HEK293 (cell line): Measurements from ENCODE around the gene PIGH.

Experiments
- CTCF ChIA-PET: fragments of 350-600 bp; formaldehyde crosslinking; extraction: SDS; loops from one replicate; lab custom pipeline; 2021; ENCODE audit warnings: antibody characterized with exemption; lab: Yijun Ruan, JAX
- POLR2A ChIA-PET: fragments of 300-600 bp; formaldehyde crosslinking; extraction: SDS; loops from one replicate; lab custom pipeline; 2020; ENCODE audit warnings: antibody characterized with exemption, inconsistent platforms; lab: Yijun Ruan, JAX
- H3K27ac ChIP-seq: fragments of 200-500 bp; sonication (Bioruptor generic); 2 replicates; pipeline ENCODE4 v1.5.1; 2014; ENCODE audit warnings: low read depth, low read length, control low read depth, inconsistent platforms; ENCODE audit errors: extremely low read depth
- H3K36me3 ChIP-seq, 2 experiments: fragments of 200-500 bp in 1 of 2; sonication (Bioruptor generic) in 1 of 2; 1 replicate in 1 of 2; 2 replicates in 1 of 2; pipeline ENCODE4 v1.5.1; 2014 to 2017; ENCODE audit warnings: inconsistent platforms in 2 of 2, low read length in 2 of 2; ENCODE audit not compliant: control insufficient read depth in 2 of 2, insufficient read depth in 1 of 2
- H3K4me1 ChIP-seq: fragments of 200-500 bp; sonication (Bioruptor generic); 2 replicates; pipeline ENCODE4 v1.5.1; 2014; ENCODE audit warnings: mild to moderate bottlenecking, low read length, inconsistent platforms; ENCODE audit not compliant: control insufficient read depth, insufficient read depth
- H3K4me3 ChIP-seq: 2 replicates; pipeline ENCODE4 v1.5.1; 2011; ENCODE audit warnings: low read depth, mild to moderate bottlenecking, control low read depth, low read length, moderate library complexity
- H3K9me3 ChIP-seq: fragments of 200-500 bp; sonication (Bioruptor generic); 2 replicates; pipeline ENCODE4 v1.5.1; 2014; ENCODE audit warnings: low read depth, low read length, inconsistent platforms; ENCODE audit not compliant: control insufficient read depth, insufficient read depth
- IKZF3 ChIP-seq: fragments of 450-650 bp; IDR thresholded peaks from 2 replicates; pipeline ENCODE4 v1.5.0; 2018; ENCODE audit warnings: missing biosample characterization, mild to moderate bottlenecking, missing genetic modification characterization, moderate library complexity
- KLF16 ChIP-seq: fragments of 450-650 bp; formaldehyde crosslinking; IDR thresholded peaks from 2 replicates; pipeline ENCODE4 v1.5.1; 2017; ENCODE audit warnings: missing biosample characterization, missing genetic modification characterization
- ZBTB1 ChIP-seq: fragments of 450-650 bp; formaldehyde crosslinking; IDR thresholded peaks from 2 replicates; pipeline ENCODE4 v1.5.1; 2016; ENCODE audit warnings: missing biosample characterization, missing genetic modification characterization
- ZNF16 ChIP-seq: fragments of 450-650 bp; formaldehyde crosslinking; IDR thresholded peaks from 2 replicates; pipeline ENCODE4 v1.5.1; 2016; ENCODE audit warnings: low read depth, missing biosample characterization, missing genetic modification characterization
- ZNF169 ChIP-seq: fragments of 450-650 bp; formaldehyde crosslinking; IDR thresholded peaks from 2 replicates; pipeline ENCODE4 v1.5.1; 2016; ENCODE audit warnings: missing biosample characterization, missing genetic modification characterization
- ZNF341 ChIP-seq: fragments of 450-650 bp; formaldehyde crosslinking; IDR thresholded peaks from 2 replicates; pipeline ENCODE4; 2016; ENCODE audit warnings: low read depth, missing biosample characterization, missing genetic modification characterization
- ZNF394 ChIP-seq: fragments of 450-650 bp; formaldehyde crosslinking; IDR thresholded peaks from 2 replicates; pipeline ENCODE4 v1.5.1; 2016; ENCODE audit warnings: missing biosample characterization, missing genetic modification characterization, mild to moderate bottlenecking, moderate library complexity, borderline replicate concordance
- ZNF510 ChIP-seq: fragments of 450-650 bp; formaldehyde crosslinking; IDR thresholded peaks from 2 replicates; pipeline ENCODE4 v1.5.1; 2018; ENCODE audit warnings: mild to moderate bottlenecking, missing genetic modification characterization, missing biosample characterization; ENCODE audit not compliant: insufficient replicate concordance
- ZNF514 ChIP-seq: fragments of 450-650 bp; formaldehyde crosslinking; IDR thresholded peaks from 2 replicates; pipeline ENCODE4 v1.5.1; 2016; ENCODE audit warnings: missing biosample characterization, missing genetic modification characterization
- ZNF555 ChIP-seq: fragments of 450-650 bp; formaldehyde crosslinking; conservative IDR thresholded peaks from 2 replicates; pipeline ENCODE4 v1.5.1; 2017; ENCODE audit warnings: missing biosample characterization, mild to moderate bottlenecking, missing genetic modification characterization, inconsistent platforms
- ZNF677 ChIP-seq: fragments of 450-650 bp; IDR thresholded peaks from 2 replicates; pipeline ENCODE4 v1.5.0; 2018; ENCODE audit warnings: missing biosample characterization, mild to moderate bottlenecking, missing genetic modification characterization, moderate library complexity
- ZNF776 ChIP-seq: fragments of 450-650 bp; formaldehyde crosslinking; IDR thresholded peaks from 2 replicates; pipeline ENCODE4 v1.5.0; 2017; ENCODE audit warnings: missing biosample characterization, missing genetic modification characterization, borderline replicate concordance
- ZSCAN16 ChIP-seq: fragments of 450-650 bp; formaldehyde crosslinking; IDR thresholded peaks from 2 replicates; pipeline ENCODE4 v1.5.1; 2016; ENCODE audit warnings: missing biosample characterization, missing genetic modification characterization
- ZSCAN30 ChIP-seq: fragments of 450-650 bp; IDR thresholded peaks from 2 replicates; pipeline ENCODE4 v1.5.1; 2018; ENCODE audit warnings: missing biosample characterization, mild to moderate bottlenecking, missing genetic modification characterization, moderate library complexity
- TF ChIP-seq, protein P1 (sequence below): fragments of 450-650 bp; formaldehyde crosslinking; conservative IDR thresholded peaks from 2 replicates; pipeline ENCODE4 v1.5.1; 2016; ENCODE audit warnings: low read depth, missing biosample characterization, missing genetic modification characterization
- TF ChIP-seq, protein P2 (sequence below): fragments of 450-650 bp; formaldehyde crosslinking; IDR thresholded peaks from 2 replicates; pipeline ENCODE4 v1.5.1; 2016; ENCODE audit warnings: missing biosample characterization, missing genetic modification characterization
- TF ChIP-seq, protein P3 (sequence below): fragments of 450-650 bp; formaldehyde crosslinking; IDR thresholded peaks from 2 replicates; pipeline ENCODE4 v1.5.0; 2017; ENCODE audit warnings: missing biosample characterization, missing genetic modification characterization, borderline replicate concordance
- TF ChIP-seq, protein P4 (sequence below): fragments of 450-650 bp; formaldehyde crosslinking; IDR thresholded peaks from 2 replicates; pipeline ENCODE4 v1.5.1; 2017; ENCODE audit warnings: missing biosample characterization, missing genetic modification characterization

Gene PIGH

DNA sequence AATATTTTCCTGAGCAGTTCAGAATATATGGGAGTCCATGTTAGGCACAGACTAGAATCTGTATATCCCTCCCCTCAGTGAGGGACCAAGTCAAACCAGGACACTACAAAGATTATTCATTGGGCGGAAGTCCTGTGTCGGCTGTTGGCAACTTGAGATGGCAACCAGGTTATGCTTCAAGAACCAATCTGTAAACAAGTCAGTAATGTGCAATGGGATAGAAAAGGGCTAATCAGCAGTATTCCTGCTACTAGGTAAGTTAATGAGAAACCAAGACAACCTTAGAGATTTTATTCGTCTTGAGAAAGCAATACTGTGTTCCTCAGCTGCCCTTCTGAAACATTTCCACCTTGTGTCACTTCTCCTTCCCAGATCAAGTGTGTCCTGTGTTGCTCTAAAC lies 46.1 kb upstream of the PIGH start:
- peaks cover 22 to 64% of the 10 kb centered on the region in 2 experiments; a peak in 2 of 3 replicates for H3K36me3 ChIP-seq
- no peaks in the 10 kb centered on the region for H3K9me3 ChIP-seq
- ChIA-PET POLR2A (no interaction called here), CTCF (no interaction called here)
- TF ChIP-seq, protein P1, sequence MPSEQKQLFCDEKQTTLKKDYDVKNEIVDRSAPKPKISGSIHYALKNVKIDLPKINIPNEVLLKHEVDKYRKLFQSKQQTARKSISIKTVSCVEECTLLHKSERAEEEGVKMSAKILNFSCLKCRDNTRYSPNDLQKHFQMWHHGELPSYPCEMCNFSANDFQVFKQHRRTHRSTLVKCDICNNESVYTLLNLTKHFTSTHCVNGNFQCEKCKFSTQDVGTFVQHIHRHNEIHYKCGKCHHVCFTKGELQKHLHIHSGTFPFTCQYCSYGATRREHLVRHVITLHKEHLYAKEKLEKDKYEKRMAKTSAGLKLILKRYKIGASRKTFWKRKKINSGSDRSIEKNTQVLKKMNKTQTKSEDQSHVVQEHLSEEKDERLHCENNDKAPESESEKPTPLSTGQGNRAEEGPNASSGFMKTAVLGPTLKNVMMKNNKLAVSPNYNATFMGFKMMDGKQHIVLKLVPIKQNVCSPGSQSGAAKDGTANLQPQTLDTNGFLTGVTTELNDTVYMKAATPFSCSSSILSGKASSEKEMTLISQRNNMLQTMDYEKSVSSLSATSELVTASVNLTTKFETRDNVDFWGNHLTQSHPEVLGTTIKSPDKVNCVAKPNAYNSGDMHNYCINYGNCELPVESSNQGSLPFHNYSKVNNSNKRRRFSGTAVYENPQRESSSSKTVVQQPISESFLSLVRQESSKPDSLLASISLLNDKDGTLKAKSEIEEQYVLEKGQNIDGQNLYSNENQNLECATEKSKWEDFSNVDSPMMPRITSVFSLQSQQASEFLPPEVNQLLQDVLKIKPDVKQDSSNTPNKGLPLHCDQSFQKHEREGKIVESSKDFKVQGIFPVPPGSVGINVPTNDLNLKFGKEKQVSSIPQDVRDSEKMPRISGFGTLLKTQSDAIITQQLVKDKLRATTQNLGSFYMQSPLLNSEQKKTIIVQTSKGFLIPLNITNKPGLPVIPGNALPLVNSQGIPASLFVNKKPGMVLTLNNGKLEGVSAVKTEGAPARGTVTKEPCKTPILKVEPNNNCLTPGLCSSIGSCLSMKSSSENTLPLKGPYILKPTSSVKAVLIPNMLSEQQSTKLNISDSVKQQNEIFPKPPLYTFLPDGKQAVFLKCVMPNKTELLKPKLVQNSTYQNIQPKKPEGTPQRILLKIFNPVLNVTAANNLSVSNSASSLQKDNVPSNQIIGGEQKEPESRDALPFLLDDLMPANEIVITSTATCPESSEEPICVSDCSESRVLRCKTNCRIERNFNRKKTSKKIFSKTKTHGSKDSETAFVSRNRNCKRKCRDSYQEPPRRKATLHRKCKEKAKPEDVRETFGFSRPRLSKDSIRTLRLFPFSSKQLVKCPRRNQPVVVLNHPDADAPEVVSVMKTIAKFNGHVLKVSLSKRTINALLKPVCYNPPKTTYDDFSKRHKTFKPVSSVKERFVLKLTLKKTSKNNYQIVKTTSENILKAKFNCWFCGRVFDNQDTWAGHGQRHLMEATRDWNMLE: no peak
- TF ChIP-seq, protein P2, sequence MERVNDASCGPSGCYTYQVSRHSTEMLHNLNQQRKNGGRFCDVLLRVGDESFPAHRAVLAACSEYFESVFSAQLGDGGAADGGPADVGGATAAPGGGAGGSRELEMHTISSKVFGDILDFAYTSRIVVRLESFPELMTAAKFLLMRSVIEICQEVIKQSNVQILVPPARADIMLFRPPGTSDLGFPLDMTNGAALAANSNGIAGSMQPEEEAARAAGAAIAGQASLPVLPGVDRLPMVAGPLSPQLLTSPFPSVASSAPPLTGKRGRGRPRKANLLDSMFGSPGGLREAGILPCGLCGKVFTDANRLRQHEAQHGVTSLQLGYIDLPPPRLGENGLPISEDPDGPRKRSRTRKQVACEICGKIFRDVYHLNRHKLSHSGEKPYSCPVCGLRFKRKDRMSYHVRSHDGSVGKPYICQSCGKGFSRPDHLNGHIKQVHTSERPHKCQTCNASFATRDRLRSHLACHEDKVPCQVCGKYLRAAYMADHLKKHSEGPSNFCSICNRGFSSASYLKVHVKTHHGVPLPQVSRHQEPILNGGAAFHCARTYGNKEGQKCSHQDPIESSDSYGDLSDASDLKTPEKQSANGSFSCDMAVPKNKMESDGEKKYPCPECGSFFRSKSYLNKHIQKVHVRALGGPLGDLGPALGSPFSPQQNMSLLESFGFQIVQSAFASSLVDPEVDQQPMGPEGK (tag by site-specific recombination): no peak
- TF ChIP-seq ZNF16 (tag by site-specific recombination) (no peak), ZBTB1 (tag by site-specific recombination) (no peak), ZNF510 (tag by site-specific recombination) (no peak), ZNF341 (tag by site-specific recombination) (no peak), ZNF514 (tag by site-specific recombination) (no peak), ZSCAN30 (tag by site-specific recombination) (no peak), ZNF394 (no peak), IKZF3 (no peak), ZNF677 (tag by site-specific recombination) (no peak), ZNF555 (tag by site-specific recombination) (no peak), KLF16 (tag by site-specific recombination) (no peak), ZNF169 (tag by site-specific recombination) (no peak), ZSCAN16 (tag by site-specific recombination) (no peak), ZNF776 (no peak)
- TF ChIP-seq, protein P3, sequence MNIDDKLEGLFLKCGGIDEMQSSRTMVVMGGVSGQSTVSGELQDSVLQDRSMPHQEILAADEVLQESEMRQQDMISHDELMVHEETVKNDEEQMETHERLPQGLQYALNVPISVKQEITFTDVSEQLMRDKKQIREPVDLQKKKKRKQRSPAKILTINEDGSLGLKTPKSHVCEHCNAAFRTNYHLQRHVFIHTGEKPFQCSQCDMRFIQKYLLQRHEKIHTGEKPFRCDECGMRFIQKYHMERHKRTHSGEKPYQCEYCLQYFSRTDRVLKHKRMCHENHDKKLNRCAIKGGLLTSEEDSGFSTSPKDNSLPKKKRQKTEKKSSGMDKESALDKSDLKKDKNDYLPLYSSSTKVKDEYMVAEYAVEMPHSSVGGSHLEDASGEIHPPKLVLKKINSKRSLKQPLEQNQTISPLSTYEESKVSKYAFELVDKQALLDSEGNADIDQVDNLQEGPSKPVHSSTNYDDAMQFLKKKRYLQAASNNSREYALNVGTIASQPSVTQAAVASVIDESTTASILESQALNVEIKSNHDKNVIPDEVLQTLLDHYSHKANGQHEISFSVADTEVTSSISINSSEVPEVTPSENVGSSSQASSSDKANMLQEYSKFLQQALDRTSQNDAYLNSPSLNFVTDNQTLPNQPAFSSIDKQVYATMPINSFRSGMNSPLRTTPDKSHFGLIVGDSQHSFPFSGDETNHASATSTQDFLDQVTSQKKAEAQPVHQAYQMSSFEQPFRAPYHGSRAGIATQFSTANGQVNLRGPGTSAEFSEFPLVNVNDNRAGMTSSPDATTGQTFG: no peak
- TF ChIP-seq, protein P4, sequence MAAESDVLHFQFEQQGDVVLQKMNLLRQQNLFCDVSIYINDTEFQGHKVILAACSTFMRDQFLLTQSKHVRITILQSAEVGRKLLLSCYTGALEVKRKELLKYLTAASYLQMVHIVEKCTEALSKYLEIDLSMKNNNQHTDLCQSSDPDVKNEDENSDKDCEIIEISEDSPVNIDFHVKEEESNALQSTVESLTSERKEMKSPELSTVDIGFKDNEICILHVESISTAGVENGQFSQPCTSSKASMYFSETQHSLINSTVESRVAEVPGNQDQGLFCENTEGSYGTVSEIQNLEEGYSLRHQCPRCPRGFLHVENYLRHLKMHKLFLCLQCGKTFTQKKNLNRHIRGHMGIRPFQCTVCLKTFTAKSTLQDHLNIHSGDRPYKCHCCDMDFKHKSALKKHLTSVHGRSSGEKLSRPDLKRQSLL: no peak
- H3K4me3 ChIP-seq: no peak overlapping the region
- H3K4me1 ChIP-seq: peaks cover 2% of the 10 kb centered on the region; the same call in 1 of the 2 replicates
- H3K27ac ChIP-seq: no peak overlapping the region
